Osteocyte (in vitro differentiated cells): Measurements from ENCODE around the gene KLHDC4. TPM values are rescaled to one million over a fixed set of nuclear protein-coding genes. Genes with fewer than 3 reads are reported as not detected.
"Not testable (repeated sequence)": the region's sequence is repeated elsewhere in the genome, so short reads cannot be mapped to it uniquely, and the experiment has no call there.

Source experiments
- DNase-seq: peaks from one replicate; pipeline ENCODE4 v3.0.0; 2021; ENCODE audit warnings: mixed read lengths; ENCODE audit not compliant: unreplicated experiment; ENCODE audit errors: extremely low spot score
- H3K27ac Mint-ChIP-seq: one replicate; pipeline ENCODE4 v1.8.0; 2021; ENCODE audit warnings: mild to moderate bottlenecking, mixed read lengths; ENCODE audit not compliant: unreplicated experiment
- H3K27me3 Mint-ChIP-seq: one replicate; pipeline ENCODE4 v1.8.0; 2021; ENCODE audit warnings: mixed read lengths; ENCODE audit not compliant: unreplicated experiment
- H3K36me3 Mint-ChIP-seq: one replicate; pipeline ENCODE4 v1.8.0; 2021; ENCODE audit warnings: mixed read lengths; ENCODE audit not compliant: unreplicated experiment
- H3K4me1 Mint-ChIP-seq: one replicate; pipeline ENCODE4 v1.8.0; 2021; ENCODE audit warnings: mixed read lengths; ENCODE audit not compliant: unreplicated experiment
- H3K4me3 Mint-ChIP-seq: one replicate; pipeline ENCODE4 v1.8.0; 2021; ENCODE audit warnings: mild to moderate bottlenecking, moderate library complexity, mixed read lengths; ENCODE audit not compliant: unreplicated experiment
- H3K9me3 Mint-ChIP-seq: one replicate; pipeline ENCODE4 v1.8.0; 2021; ENCODE audit warnings: mixed read lengths; ENCODE audit not compliant: unreplicated experiment
- total RNA-seq: library from RNA; stranded (reverse); gene quantifications from 2 replicates; pipeline ENCODE4 v1.2.1, GENCODE V29; 2021
- TF ChIP-seq, protein P1 (sequence below): fragments of 200-600 bp; sonication (generic); IDR thresholded peaks from 2 replicates; pipeline ENCODE4 v1.5.0; 2021; ENCODE audit warnings: antibody characterized with exemption, mild to moderate bottlenecking, moderate library complexity

The KLHDC4 gene
- total RNA-seq, 1 donor from 2014 or later = 31.0 TPM

DNA sequence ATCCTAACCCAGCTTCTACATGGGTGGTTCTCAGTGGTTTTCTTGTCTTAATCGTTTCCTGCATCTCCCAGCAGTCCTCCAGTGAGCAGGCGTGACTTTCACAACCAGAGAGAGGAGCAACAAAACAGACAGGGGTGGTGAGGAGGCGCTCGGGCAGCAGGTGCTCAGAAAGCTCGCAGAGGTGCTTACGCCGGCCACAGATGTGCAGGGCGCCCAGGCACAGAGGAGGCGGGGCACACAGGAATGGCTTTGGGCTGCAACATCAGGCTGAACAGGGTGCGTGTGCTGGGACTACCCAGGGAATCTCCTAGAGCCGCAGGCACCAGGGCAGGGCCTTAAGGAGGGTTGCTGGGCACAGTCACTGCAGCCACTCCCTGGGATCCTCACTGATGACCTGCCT, 32.6 kb downstream of the KLHDC4 start:
- no peak for DNase-seq
- TF ChIP-seq, protein P1, sequence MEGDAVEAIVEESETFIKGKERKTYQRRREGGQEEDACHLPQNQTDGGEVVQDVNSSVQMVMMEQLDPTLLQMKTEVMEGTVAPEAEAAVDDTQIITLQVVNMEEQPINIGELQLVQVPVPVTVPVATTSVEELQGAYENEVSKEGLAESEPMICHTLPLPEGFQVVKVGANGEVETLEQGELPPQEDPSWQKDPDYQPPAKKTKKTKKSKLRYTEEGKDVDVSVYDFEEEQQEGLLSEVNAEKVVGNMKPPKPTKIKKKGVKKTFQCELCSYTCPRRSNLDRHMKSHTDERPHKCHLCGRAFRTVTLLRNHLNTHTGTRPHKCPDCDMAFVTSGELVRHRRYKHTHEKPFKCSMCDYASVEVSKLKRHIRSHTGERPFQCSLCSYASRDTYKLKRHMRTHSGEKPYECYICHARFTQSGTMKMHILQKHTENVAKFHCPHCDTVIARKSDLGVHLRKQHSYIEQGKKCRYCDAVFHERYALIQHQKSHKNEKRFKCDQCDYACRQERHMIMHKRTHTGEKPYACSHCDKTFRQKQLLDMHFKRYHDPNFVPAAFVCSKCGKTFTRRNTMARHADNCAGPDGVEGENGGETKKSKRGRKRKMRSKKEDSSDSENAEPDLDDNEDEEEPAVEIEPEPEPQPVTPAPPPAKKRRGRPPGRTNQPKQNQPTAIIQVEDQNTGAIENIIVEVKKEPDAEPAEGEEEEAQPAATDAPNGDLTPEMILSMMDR = no peak
- Mint-ChIP-seq H3K4me1 (no peaks in the 10 kb centered on the region), H3K36me3 (peaks cover 21% of the 10 kb centered on the region), H3K4me3 (no peak overlapping the region), H3K27me3 (no peaks in the 10 kb centered on the region), H3K9me3 (no peaks in the 10 kb centered on the region), H3K27ac (no peak overlapping the region)

DNA sequence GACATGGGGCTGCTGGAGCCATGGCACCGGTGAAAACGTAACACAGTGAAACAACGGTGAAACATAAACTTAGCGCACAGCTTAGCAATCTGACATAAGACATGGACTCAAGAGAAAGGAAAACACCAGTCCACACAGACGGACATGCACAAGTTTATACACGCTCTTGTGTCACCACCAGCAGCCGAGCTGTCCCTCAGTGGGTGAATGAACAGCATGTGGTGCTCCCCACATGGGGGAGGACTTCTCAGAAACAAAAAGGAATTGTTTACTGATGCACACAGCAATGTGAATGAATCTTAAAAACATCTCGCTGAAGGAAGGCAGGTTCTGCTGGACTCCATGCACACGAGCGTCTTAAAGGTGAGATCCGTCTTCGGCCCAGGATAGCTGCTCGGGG, 34.2 kb downstream of the KLHDC4 start:
- H3K27ac Mint-ChIP-seq = no peak overlapping the region
- H3K4me1 Mint-ChIP-seq = peaks cover 3% of the 10 kb centered on the region
- H3K4me3 Mint-ChIP-seq = no peak overlapping the region
- H3K27me3 Mint-ChIP-seq = no peaks in the 10 kb centered on the region
- DNase-seq = no peak
- H3K36me3 Mint-ChIP-seq = peaks cover 24% of the 10 kb centered on the region
- H3K9me3 Mint-ChIP-seq = no peaks in the 10 kb centered on the region
- TF ChIP-seq, protein P1 = no peak

DNA sequence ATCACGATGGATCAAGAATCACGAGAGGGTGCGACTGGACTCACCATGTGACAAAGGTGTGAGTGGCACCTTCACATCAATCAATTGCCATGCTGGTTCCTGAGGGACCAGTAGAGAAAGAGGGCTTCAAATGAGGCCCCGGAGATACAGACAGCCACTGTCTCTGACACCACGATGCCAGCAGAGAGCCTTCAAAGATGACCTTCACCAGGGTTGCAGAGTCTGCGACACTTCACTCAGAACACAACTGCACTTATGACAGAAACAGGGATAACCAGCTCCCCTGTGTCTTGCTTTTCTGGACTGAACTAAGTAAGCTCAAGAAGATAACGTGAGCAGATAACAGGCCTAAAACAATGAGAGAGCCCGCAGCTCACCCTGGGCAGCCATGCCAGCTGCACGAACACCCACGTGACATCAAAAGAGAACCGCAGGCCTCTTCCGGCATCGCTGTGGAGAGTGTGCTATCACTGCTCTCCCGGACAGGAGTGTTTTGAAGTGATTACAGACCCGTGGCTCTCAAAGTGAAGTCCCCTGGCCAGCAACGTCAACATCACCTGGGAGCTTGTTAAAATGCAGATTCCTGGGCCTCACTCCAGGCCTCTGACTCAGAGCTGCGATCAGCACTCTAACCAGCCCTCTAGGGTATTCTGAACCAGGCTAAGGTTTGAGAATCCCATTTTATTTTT, 36.4 kb downstream of the KLHDC4 start:
- DNase-seq = no peak
- no peak overlapping the region for H3K27ac Mint-ChIP-seq
- no peak overlapping the region for H3K4me3 Mint-ChIP-seq
- peaks cover 31% of the 10 kb centered on the region for H3K36me3 Mint-ChIP-seq
- no peaks in the 10 kb centered on the region for H3K9me3 Mint-ChIP-seq
- TF ChIP-seq, protein P1 = no peak
- no peaks in the 10 kb centered on the region for H3K27me3 Mint-ChIP-seq
- peaks cover 11% of the 10 kb centered on the region for H3K4me1 Mint-ChIP-seq

DNA sequence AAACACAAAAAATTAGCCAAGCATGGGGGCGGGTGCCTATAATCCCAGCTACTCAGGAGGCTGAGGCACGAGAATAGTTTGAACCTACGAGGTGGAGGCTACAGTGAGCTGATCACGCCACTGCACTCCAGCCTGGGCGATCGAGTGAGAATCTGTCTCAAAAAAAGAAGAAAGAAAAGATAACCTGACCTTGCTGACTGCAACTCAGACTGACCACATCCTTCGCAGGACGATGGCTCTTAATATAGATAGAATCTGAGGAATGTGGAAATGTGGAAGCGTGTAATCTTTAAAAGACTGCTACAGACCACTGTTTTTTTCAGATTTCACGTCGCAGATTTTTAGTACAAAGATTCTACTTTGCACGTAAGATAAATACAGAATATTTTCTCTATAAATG, 37.8 kb downstream of the KLHDC4 start:
- Mint-ChIP-seq H3K4me1 (peaks cover 17% of the 10 kb centered on the region), H3K27me3 (no peaks in the 10 kb centered on the region), H3K27ac (no peak overlapping the region), H3K36me3 (peaks cover 34% of the 10 kb centered on the region), H3K9me3 (no peaks in the 10 kb centered on the region), H3K4me3 (no peak overlapping the region)
- no peak for DNase-seq
- TF ChIP-seq, protein P1 = no peak

DNA sequence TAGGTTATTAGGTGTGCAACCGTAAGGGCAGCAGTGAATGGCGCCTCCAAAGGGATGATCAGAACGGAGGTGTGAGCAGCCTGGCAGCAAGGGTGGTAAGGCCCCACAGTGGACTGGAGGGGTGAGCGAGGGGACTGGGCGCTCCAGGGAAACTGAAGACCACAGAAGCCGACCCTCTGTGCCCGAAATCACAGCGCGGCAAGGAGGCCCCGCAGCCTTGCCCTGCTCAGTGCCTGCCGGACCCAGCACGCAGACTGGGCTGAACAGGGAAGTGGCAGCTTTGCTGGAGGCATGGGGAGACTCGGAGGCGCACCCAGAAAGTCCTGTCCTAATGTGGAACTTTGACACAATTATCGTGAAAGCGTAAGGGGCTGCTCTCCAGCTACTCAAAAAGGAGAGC, 38.4 kb downstream of the KLHDC4 start:
- no peak for DNase-seq
- TF ChIP-seq, protein P1 = no peak
- H3K27ac Mint-ChIP-seq = no peak overlapping the region
- H3K4me3 Mint-ChIP-seq = no peak overlapping the region
- H3K27me3 Mint-ChIP-seq = no peaks in the 10 kb centered on the region
- H3K4me1 Mint-ChIP-seq = peaks cover 20% of the 10 kb centered on the region
- H3K9me3 Mint-ChIP-seq = no peaks in the 10 kb centered on the region
- H3K36me3 Mint-ChIP-seq = peaks cover 35% of the 10 kb centered on the region

DNA sequence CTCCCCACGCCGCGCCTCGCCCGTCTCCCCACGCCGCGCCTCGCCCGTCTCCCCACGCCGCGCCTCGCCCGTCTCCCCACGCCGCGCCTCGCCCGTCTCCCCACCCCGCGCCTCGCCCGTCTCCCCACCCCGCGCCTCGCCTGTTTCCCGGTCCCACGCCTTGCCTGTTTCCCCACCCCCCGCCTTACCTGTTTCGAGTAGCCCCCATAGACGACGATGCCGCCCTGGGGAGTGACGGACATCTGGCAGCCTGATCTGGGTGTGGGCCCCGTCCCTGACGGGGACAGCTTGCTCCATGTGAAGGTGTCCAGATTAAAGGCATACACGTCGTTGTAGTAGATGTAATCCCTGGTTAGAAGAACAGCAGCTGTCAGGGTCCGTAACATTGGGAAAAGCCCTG, 39.2 kb downstream of the KLHDC4 start:
- H3K9me3 Mint-ChIP-seq, H3K4me3 Mint-ChIP-seq, DNase-seq, H3K27me3 Mint-ChIP-seq, H3K27ac Mint-ChIP-seq: not testable (repeated sequence)
- H3K36me3 Mint-ChIP-seq = peaks cover 38% of the 10 kb centered on the region
- H3K4me1 Mint-ChIP-seq = peaks cover 20% of the 10 kb centered on the region
